ENCODE measurements around the gene KRT16. TPM values are rescaled to one million over a fixed set of nuclear protein-coding genes. Genes with fewer than 3 reads are reported as not detected.
"Not testable (repeated sequence)": the region's sequence is repeated elsewhere in the genome, so short reads cannot be mapped to it uniquely, and the experiment has no call there.

The KRT16 gene
- total RNA-seq, 1 experiment from 2014 or later, result 0.08 TPM

DNA sequence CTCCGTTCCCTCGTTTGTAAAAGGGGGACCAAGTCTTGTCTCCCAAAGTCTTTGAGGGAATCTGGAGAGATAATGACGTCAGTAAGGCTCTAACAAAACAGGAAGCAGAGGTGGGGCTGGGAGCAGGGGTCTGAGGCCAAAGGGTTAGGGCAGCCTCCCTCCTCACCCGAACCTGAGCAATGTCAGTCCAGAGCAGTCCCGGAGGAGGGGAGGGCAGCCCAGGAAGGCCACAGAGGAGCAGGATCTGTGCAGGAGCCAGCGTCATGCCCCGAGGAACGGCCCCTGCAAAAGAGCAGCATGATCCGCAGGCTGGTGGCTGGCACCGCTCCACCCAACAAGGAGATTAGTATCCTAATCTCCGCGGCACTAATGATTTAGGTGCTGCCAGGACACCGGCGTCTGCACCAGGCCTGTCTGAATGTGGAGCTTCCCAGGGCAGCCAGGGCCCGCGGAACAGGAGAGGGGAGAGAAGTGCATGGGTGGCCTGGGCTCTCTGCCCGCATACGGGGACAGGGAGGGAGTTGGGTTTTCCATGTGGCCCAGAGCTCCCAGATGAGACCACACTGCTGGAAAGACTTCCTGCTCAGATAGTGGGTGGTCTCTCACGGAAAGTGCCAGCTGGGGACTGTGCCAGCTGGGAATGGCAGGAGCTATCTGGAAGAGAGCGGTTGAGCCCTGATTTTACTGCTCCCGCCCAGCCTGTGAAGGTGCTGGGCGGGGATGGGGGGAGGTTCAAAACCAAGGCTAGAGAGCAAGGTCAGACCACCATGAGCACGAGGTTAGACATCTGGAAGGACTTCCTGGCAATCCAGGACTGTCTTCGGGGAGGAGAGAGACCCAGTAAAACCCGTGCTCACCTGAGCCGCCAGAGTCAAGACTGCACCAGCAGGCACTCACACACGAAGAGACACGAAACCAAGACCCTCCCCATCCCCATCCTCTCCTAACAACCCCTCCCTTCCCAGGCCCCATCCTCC lies 22.8 kb upstream of the KRT16 start:
- no peaks in the 10 kb centered on the region for H3K27me3 ChIP-seq
- no peaks in the 10 kb centered on the region for H3K36me3 ChIP-seq
- H3K27ac ChIP-seq, result peak overlapping the region; percentile 80
- H3K4me1 ChIP-seq, result peaks cover 46% of the 10 kb centered on the region
- H3K9me3 ChIP-seq (replicated peaks), result no peaks in the 10 kb centered on the region
- peak overlapping the region; percentile 26 for H3K4me3 ChIP-seq
- DNase-seq, result peak; percentile 93 to 95

DNA sequence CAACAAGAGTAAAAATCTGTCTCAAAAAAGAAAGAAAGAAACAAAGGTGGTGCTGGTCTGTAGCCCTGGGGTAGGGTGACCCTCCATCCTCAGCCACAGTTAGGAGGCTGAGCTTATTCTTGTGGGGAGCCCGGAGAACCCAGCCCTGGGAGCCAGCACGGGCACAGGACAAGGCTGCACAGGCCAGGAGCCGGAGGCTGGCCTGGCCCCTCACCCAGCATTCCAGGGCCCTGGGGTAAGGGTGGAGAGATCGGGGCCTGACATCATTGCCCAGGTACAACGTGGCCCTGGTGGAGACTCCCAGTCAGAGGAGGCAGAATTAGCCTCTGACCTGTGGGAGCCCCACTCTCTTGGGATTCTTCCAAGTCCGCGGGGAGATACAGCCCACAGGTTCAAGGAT lies 22.1 kb upstream of the KRT16 start:
- peak overlapping the region; percentile 80 for H3K27ac ChIP-seq
- peak overlapping the region; percentile 26 for H3K4me3 ChIP-seq
- H3K36me3 ChIP-seq, result no peaks in the 10 kb centered on the region
- H3K9me3 ChIP-seq (replicated peaks), result no peaks in the 10 kb centered on the region
- H3K4me1 ChIP-seq, result peaks cover 52% of the 10 kb centered on the region
- DNase-seq, result no peak
- no peaks in the 10 kb centered on the region for H3K27me3 ChIP-seq

DNA sequence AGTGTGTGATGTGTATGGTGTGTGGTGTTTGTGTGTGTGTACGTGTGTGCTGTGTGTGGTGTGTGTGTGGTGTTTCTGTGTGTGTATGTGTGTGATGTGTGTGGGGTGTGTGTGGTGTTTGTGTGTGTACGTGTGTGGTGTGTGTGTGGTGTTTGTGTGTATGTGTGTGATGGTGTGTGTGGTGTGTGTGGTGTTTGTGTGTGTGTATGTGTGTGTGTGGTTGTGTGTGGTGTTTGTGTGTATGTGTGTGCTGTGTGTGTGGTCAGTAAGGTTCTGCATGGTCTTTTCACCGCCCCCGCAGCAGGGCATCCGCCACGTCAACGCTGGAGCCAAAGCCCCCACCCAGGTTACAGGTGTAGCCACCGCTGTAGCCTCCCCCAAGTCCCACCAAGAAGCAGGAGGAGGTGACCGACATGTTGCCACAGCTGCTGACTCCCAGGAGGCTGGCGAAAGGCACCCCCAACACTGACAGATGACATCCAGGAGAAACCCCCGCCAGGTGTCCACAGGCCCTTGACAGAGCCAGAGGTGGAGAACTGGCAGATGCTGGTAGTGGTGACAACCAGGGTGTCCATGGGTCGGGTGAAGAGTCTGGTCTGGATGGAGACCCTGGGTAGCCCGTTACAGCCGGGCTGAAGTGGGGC lies 21.1 kb upstream of the KRT16 start:
- Histone ChIP-seq H3K27ac (peak overlapping the region; percentile 80), H3K9me3 (replicated peaks) (no peaks in the 10 kb centered on the region), H3K36me3 (no peaks in the 10 kb centered on the region), H3K27me3 (no peaks in the 10 kb centered on the region), H3K4me1 (peaks cover 54% of the 10 kb centered on the region), H3K4me3 (peak overlapping the region; percentile 26)
- peak; percentile 63 to 66 for DNase-seq

DNA sequence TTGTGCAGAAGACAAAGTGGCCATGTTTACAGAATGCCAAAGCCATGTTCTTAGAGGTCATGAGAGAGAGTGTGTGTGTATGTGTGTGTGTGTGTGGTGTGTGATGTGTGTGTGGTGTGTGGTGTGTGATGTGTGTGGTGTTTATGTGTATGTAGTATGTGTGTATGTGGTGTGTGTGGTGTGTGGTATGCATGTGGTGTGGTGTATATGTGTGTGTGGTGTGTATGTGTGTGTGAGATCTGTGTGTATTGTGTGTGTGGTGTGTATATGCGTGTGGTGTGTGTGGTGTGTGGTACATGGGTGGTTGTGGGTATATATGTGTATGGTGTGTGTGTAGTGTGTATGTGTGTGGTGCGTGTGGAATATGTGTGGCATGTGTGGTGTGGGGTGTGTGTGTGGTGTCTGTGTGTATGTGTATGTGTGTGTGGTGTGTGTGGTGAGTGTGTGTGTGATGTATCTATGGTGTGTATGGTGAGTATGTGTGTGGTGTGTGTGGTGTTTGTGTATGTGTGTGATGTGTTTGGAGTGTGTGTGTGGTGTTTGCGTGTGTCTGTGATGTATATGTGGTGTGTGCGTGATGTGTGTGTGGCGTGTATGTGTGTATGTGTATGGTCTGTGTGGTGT lies 20.0 kb upstream of the KRT16 start:
- DNase-seq, result no peak

GRCh38 chr17:41631898-41632285 lies 19.3 kb upstream of the KRT16 start:
- Histone ChIP-seq H3K4me3 (no peak overlapping the region), H3K36me3 (no peaks in the 10 kb centered on the region), H3K27me3 (no peaks in the 10 kb centered on the region), H3K9me3 (replicated peaks) (no peaks in the 10 kb centered on the region), H3K4me1 (peaks cover 53% of the 10 kb centered on the region), H3K27ac (peak overlapping the region; percentile 71)
- no peak for DNase-seq

More for the DNA sequence above, 20.0 kb upstream of the KRT16 start:
- no peaks in the 10 kb centered on the region for H3K36me3 ChIP-seq
- H3K4me1 ChIP-seq, result peaks cover 54% of the 10 kb centered on the region
- H3K27ac ChIP-seq, result peak overlapping the region; percentile 71; the same call in 1 of the 2 replicates
- H3K27me3 ChIP-seq, result no peaks in the 10 kb centered on the region
- H3K9me3 ChIP-seq (replicated peaks), result no peaks in the 10 kb centered on the region
- no peak overlapping the region for H3K4me3 ChIP-seq

- DNase-seq, result peak; percentile 55 to 66
- Histone ChIP-seq H3K4me1 (peaks cover 47% of the 10 kb centered on the region), H3K9me3 (replicated peaks) (no peaks in the 10 kb centered on the region), H3K36me3 (no peaks in the 10 kb centered on the region), H3K4me3 (no peak overlapping the region), H3K27ac (peak overlapping the region; percentile 71), H3K27me3 (no peaks in the 10 kb centered on the region)
These were observed 18.7 kb upstream of the KRT16 start for GRCh38 chr17:41631025-41631897.

DNA sequence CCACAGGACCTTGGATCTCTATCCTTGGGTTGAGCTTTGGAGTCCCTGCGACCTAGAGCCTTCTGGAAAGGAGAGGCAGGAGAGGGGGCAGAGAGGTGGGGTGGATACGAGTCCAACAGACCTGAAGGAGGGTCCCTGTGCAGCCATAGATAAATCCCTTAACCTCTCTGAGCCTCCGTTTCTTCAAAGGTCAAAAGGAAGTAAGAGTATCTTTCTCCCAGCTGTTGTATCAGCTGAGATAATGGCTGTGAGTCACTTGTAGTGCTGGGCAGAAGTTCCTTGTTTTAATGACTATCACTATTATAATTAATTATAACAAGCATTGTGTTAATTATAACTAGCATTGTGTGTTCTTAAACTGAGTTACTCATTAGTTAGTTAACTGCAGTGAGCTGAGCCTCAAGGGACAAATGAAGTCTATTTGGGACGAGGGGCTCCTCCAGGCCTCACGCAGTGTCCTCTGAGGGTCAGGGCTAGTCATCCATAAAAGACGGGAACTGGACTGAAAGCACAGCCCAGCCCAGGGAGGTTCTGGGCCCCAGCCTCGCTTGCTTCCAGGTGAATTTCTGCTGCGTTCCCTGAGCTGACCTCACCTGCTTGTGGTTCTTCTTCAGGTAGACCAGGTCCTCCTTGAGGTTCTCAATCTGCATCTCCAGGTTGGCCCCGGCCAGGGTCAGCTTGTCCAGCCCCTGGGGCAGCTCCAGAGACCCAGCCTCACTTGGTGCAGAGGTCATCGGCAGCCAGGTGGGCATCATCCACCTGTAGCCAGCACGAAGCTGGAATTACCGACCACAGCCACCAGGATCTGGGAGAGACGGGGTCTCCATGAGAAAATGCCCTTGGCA lies 17.5 kb upstream of the KRT16 start:
- Histone ChIP-seq H3K36me3 (no peaks in the 10 kb centered on the region), H3K27me3 (no peaks in the 10 kb centered on the region), H3K9me3 (replicated peaks) (no peaks in the 10 kb centered on the region), H3K4me1 (peaks cover 42% of the 10 kb centered on the region), H3K4me3 (no peak overlapping the region), H3K27ac (no peak overlapping the region)
- no peak for DNase-seq

DNA sequence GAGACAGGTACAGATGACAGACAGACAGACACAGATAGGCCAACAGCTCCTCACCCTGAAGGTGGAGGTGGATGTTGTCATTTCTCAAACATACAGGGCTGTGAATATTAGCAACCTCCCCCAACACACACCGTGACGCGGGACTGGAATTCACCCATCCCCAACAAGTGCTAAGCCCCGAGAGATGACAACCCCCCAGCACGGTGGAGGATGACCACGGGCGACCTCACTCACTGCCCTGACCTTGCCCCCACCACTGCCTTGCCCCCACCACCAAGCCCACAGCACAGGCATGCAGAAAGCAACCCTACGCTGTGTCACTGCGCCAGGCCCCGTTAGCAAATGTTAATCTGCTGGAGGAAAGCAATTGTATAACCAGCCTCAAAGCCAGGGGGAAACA lies 16.7 kb upstream of the KRT16 start:
- H3K4me3 ChIP-seq, result no peak overlapping the region
- no peak for DNase-seq
- H3K27me3 ChIP-seq, result no peaks in the 10 kb centered on the region
- no peak overlapping the region for H3K27ac ChIP-seq
- no peaks in the 10 kb centered on the region for H3K9me3 ChIP-seq (replicated peaks)
- H3K4me1 ChIP-seq, result peaks cover 40% of the 10 kb centered on the region
- H3K36me3 ChIP-seq, result no peaks in the 10 kb centered on the region

GRCh38 chr17:41628621-41629255 lies 16.2 kb upstream of the KRT16 start:
- not testable (repeated sequence) for H3K27ac ChIP-seq; H3K9me3 ChIP-seq (replicated peaks); H3K36me3 ChIP-seq; H3K27me3 ChIP-seq; DNase-seq; H3K4me3 ChIP-seq
- H3K4me1 ChIP-seq, result peaks cover 34% of the 10 kb centered on the region

DNA sequence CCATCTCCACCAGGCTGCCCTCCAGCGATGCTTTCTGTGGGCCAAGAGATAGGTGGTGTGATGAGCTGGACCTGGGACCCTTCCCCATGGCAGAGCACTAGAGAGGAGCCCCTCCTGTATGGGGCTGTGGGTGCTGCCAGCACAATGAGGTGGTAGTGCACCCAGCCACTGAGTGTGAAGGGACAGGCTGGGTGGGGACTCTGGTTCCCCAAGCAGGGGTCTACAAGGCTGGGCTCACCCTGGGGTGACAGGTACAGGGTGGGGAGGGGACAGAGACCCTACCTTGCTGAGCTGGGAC lies 15.5 kb upstream of the KRT16 start:
- peaks cover 32% of the 10 kb centered on the region for H3K4me1 ChIP-seq
- not testable (repeated sequence) for H3K27me3 ChIP-seq; H3K36me3 ChIP-seq; H3K27ac ChIP-seq; H3K9me3 ChIP-seq (replicated peaks); H3K4me3 ChIP-seq; DNase-seq

DNA sequence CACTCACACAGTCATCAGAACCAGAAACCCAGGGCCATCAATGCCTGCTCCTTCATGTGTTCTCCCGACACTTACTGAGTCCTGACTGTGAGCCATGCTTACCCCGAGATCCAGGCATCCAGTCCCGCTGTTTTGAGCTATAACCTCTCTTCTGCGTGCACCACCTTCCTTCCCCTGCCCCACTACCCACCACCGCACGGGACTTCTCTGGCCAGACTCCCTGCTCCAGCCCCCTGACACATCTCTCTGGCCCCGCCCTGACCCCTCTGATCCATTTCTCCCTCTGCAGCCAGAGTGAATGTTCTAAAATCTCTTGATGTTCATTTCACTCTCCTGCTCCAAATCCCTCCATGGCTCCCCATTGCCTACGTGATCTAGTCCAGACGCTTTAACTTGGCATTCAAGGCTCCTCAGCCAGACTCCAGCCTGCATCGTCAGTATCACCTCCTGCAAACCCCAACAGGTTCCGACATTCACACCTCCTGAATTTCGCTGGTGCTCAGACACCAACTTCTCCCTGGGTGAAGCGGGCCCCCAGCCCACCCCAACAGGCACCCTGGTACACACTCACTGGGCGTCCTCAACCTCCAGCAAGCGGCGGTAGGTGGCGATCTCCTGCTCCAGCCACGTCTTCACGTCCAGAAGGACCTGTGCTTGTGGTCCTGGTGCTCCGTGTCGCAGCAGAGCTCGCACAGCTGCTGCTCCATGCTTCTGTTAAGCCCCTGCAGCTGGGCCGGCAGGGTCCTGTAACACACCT lies 14.9 kb upstream of the KRT16 start:
- peaks cover 34% of the 10 kb centered on the region for H3K4me1 ChIP-seq
- DNase-seq, result no peak
- no peak overlapping the region for H3K27ac ChIP-seq
- no peaks in the 10 kb centered on the region for H3K9me3 ChIP-seq (replicated peaks)
- peaks cover 4% of the 10 kb centered on the region for H3K36me3 ChIP-seq
- no peaks in the 10 kb centered on the region for H3K27me3 ChIP-seq
- H3K4me3 ChIP-seq, result no peak overlapping the region

DNA sequence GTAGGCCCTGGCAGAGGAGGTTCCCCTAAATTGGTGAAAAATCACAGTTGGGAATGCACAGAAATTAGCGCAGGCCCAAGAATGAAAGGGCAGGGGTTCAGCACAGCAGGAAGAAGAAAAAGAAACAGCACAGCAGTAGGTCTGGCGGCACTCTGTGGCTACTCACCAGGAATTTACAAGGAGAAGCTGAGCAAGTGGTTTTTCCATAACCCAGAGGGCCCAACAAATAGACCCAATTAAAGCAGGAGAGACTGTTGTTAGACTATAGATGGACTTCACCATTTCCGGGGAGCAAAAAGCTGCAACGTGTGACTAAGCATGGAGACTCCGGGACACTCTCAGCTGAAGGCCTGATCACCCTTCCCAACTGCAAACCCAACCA lies 14.3 kb upstream of the KRT16 start:
- H3K4me1 ChIP-seq, result peaks cover 30% of the 10 kb centered on the region
- not testable (repeated sequence) for DNase-seq; H3K27ac ChIP-seq; H3K27me3 ChIP-seq; H3K36me3 ChIP-seq; H3K9me3 ChIP-seq (replicated peaks); H3K4me3 ChIP-seq

Data from SJCRH30 (cell line).